Measurements from ENCODE around the gene RUNDC3A.

RUNDC3A gene

GRCh38 chr17:44281570-44281969, 26.8 kb upstream of the RUNDC3A start:
- ChIA-PET CTCF (interaction anchor here (0.9 to 1.5 kb wide), 3 partner anchors 10 to 71 kb away, joined by 3 to 4 read pairs (median 3); no protein-coding TSS in a partner anchor), POLR2A (no interaction called here)
- no peak overlapping the region for H3K4me3 ChIP-seq (ENCODE audit: low read depth, low read length)
- DNase-seq (ENCODE audit: low read depth, low spot score): no peak
- no peak for TF ChIP-seq CTCF (IDR thresholded peaks at IDR 0.05; ENCODE audit: insufficient read depth, low read length, missing control alignments)

GRCh38 chr17:44282264-44282663, 26.1 kb upstream of the RUNDC3A start:
- no peak for TF ChIP-seq CTCF (IDR thresholded peaks at IDR 0.05; ENCODE audit: insufficient read depth, low read length, missing control alignments)
- ChIA-PET POLR2A (no interaction called here), CTCF (no interaction called here)
- DNase-seq (ENCODE audit: low read depth, low spot score): no peak
- H3K4me3 ChIP-seq (ENCODE audit: low read depth, low read length): no peak overlapping the region

- H3K4me3 ChIP-seq (ENCODE audit: low read depth, low read length): no peak overlapping the region
- ChIA-PET CTCF (no interaction called here), POLR2A (no interaction called here)
- no peak for DNase-seq (ENCODE audit: low read depth, low spot score)
- no peak for TF ChIP-seq CTCF (IDR thresholded peaks at IDR 0.05; ENCODE audit: insufficient read depth, low read length, missing control alignments)
Measured at GRCh38 chr17:44283344-44284023, 24.9 kb upstream of the RUNDC3A start.

- no peak overlapping the region for H3K4me3 ChIP-seq (ENCODE audit: low read depth, low read length)
- TF ChIP-seq CTCF (IDR thresholded peaks at IDR 0.05; ENCODE audit: insufficient read depth, low read length, missing control alignments): no peak
- CTCF ChIA-PET: no interaction called here
- POLR2A ChIA-PET: no interaction called here
- no peak for DNase-seq (ENCODE audit: low read depth, low spot score)
Measured at GRCh38 chr17:44284024-44284400, 24.4 kb upstream of the RUNDC3A start.

- no peak for DNase-seq (ENCODE audit: low read depth, low spot score)
- H3K4me3 ChIP-seq (ENCODE audit: low read depth, low read length): no peak overlapping the region
- no peak for TF ChIP-seq CTCF (IDR thresholded peaks at IDR 0.05; ENCODE audit: insufficient read depth, low read length, missing control alignments)
- ChIA-PET CTCF (interaction anchor here (0.9 to 1.4 kb wide), 2 partner anchors 14 to 43 kb away, joined by 3 read pairs; no protein-coding TSS in a partner anchor), POLR2A (no interaction called here)
Measured at GRCh38 chr17:44287651-44288050, 20.8 kb upstream of the RUNDC3A start.

GRCh38 chr17:44293509-44294226, 14.7 kb upstream of the RUNDC3A start:
- ChIA-PET CTCF (no interaction called here), POLR2A (no interaction called here)
- no peak for TF ChIP-seq CTCF (IDR thresholded peaks at IDR 0.05; ENCODE audit: insufficient read depth, low read length, missing control alignments)
- no peak overlapping the region for H3K4me3 ChIP-seq (ENCODE audit: low read depth, low read length)
- no peak for DNase-seq (ENCODE audit: low read depth, low spot score)
